HG03571 (cell line): ENCODE results near the gene SRSF3.
"Not testable (repeated sequence)": the region's sequence is repeated elsewhere in the genome, so short reads cannot be mapped to it uniquely, and the experiment has no call there.

Experiments
- ATAC-seq: cut with Tn5 transposase; IDR thresholded peaks from one replicate; pipeline ENCODE4 v1.9.1; 2021; ENCODE audit not compliant: unreplicated experiment

SRSF3 gene

GRCh38 chr6:36574679-36575078 is 19.5 kb upstream of the SRSF3 start:
- no peak for ATAC-seq

DNA sequence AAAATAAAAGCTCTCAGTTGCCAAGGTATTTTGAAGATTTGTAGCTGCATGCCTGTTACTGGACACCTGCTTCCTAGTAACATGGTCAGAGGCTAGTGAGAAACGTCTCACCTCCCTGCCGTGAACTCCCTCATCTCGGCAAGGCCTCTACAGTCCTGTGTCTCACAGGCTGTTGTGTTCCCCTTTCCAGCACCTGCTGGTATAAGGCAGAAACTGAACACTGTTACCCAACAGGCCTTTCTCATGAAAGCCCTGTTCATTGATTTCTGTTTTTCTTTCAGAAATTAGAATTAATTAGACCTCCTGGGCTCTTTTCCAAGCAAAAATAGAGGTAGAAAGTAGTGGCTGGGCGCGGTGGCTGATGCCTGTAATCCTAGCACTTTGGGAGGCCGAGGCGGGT is 17.6 kb upstream of the SRSF3 start:
- no peak for ATAC-seq

GRCh38 chr6:36577301-36577700 is 16.9 kb upstream of the SRSF3 start:
- ATAC-seq = no peak

GRCh38 chr6:36578030-36578429 is 16.1 kb upstream of the SRSF3 start:
- no peak for ATAC-seq

DNA sequence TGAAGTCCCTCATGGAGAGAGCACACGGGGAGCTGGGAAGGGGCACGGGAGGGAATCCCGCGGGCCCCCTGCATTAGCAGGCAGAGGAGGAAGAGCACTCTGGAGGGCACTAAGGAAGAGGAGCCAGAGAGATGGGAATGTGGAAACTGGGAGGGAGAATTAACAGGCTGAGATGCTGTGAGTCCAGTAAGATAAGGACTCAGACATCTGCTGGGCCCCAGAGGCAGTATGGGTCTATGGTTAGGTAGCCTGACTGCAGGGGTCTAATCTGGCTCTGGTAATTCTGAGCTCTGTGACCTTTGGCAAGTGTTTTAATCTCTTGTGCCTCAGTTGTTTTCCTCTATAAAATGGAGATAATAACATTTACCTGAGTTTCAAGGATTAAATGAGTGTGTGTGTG is 15.7 kb upstream of the SRSF3 start:
- ATAC-seq = no peak

GRCh38 chr6:36580184-36580526 is 14.0 kb upstream of the SRSF3 start:
- no peak for ATAC-seq

DNA sequence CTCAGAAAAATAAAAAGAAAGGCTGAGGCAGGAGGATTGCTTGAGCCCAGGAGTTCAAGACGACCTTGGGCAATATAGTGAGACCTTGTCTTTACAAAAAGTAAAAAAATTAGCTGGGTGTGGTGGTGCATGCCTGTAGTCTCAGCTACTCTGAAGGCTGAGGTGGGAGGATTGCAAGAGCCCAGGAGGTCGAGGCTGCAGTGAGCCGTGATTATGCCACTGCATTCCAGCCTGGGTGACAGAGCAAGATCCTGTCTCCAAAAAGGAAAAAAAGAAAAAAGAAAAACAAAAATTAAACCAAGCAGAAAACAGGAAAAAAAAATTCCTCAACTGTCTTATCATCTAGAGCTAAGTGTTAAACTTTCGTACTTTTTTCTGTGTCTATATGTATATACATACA is 12.4 kb upstream of the SRSF3 start:
- ATAC-seq = no peak

- ATAC-seq = no peak
These were observed 7.6 kb upstream of the SRSF3 start for GRCh38 chr6:36586606-36587005.

DNA sequence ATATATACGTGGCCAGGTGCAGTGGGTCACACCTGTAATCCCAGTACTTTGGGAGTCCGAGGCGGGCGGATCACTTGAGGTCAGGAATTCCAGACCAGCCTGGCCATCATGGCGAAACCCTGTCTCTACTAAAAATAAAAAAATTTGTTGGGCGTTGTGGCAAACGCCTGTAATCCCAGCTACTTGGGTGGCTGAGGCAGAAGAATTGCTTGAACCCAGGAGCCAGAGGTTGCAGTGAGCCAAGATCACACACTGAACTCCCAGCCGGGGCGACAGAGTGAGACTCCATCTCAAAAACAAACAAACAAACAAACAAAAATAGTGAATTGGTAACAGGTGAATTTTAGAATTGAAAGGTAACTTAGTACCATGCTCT is 5.1 kb upstream of the SRSF3 start:
- ATAC-seq = not testable (repeated sequence)

DNA sequence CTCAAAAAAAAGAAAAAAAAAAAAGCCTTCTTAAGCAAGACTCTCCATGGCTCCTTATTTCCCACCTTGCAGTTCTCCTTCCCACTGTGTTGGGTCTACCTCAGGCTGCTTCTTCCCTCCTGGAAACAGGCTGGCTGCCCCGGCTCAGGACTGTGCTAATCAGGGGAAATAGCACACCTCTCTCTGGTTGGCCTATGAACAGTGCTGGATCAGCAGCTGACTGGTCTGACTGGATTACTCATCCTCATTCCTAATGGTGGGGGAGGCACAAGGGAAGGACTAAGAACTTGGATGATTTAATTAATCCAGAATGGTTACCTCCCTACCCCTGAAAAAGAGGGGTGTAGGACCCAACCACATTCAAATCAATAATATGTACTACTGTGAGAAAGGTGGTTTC is 3.9 kb upstream of the SRSF3 start:
- no peak for ATAC-seq

- peak; percentile 34 for ATAC-seq
These were observed 1.9 kb upstream of the SRSF3 start for GRCh38 chr6:36592221-36592655.

- ATAC-seq = peak; percentile 18
These were observed 563 bp upstream of the SRSF3 start for GRCh38 chr6:36593569-36594028.

- ATAC-seq = no peak
These were observed 868 bp downstream of the SRSF3 start for GRCh38 chr6:36594816-36595643.

DNA sequence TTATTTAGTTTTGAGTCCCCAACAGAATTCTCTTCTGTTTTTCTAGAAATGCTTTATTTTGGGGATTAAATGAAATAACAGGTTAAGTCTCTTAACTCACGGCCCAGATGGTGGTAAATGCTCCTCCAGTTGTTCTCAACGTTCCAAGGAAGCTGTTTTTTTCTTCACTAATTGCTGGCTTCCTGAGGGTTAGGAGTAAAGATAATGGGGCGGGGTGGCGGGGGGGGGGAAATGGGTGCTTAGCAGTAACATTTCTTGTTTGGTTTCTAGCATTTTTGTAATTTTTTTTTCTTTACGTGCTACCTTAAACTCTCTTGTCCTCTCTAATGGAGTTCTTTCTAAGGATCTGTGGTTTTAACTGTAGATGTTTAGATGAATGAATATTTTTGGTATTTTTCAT is 2.2 kb downstream of the SRSF3 start:
- no peak for ATAC-seq

DNA sequence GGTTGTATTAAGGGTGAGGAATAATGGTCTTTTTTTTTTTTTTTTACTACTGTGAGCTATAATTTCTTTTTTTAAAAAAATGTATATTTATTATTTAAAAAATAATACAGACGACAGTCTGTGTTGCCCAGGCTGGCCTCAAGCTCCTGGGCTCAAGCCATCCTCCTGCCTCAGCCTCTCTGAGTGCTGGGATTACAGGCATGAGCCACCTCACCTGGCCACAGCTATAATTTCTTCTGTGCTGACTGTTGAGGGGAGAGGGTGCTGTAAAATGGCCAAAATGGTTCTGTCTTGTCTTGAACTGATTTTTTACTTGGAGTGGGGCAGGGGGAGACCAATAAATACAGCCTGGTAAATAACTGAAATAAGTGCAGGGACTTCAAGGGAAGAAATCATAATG is 3.6 kb downstream of the SRSF3 start:
- no peak for ATAC-seq

DNA sequence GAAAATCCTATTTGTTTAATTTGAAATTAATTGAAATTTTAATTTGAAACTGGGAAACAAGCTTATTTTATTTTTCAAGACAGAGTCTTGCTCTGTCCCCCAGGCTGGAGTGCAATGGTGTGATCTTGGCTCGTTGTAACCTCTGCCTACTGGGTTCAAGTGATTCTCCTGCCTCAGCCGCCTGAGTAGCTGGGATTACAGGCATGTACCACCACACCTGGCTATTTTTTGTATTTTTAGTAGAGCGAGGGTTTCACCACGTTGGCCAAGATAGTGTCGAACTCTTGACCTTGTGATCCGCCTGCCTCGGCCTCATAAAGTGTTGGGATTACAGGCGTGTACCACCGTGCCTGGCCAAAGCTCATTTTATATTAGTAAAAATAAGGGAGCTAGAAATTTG is 4.2 kb downstream of the SRSF3 start:
- ATAC-seq = no peak

- ATAC-seq = no peak
These were observed 4.7 kb downstream of the SRSF3 start for GRCh38 chr6:36598739-36599318.

GRCh38 chr6:36599791-36600209 is 5.6 kb downstream of the SRSF3 start:
- ATAC-seq = no peak

- no peak for ATAC-seq
These were observed 6.5 kb downstream of the SRSF3 start for GRCh38 chr6:36600564-36601146.

- ATAC-seq = not testable (repeated sequence)
These were observed 7.7 kb downstream of the SRSF3 start for GRCh38 chr6:36601818-36602217.

DNA sequence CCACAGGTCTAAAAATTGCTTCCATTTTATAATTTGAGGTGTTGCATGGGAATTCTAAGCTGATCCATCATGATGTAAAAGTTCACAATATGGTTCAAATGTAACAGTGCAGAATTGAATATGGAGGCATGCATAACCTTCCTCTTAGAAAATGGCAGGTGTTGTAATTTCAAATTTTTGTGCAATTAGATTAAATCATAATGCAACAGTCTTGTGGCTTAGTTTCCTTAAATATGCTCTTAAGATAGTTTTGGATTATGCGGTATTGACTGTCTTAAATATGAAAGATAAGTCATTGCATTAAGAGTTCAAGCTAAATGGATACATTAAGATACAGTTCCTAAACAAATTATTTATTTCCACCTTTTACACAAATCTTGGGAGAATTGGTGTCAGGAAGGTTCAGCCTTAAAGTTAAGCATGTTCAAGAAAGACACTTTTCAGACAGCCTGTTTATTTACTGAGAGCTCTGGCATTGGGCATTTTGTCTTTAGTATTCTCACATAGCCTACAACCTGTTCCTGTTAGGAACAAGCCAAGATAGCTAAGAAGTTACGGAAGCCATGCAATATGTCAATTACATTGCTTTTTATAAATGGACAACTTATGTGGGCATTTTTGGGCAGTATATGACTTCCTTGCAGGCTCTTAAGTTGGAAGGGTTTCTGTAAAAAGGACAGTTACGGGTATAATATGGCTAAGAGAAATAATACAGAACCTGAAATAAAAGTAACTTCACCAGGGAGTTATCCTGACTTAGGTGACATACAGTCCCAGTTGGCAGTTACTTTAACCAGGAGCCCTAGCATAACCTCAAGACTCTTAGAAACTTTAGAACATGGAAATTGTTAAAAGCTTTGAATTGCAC is 9.3 kb downstream of the SRSF3 start:
- no peak for ATAC-seq
